SU-DHL-6 (cell line): ENCODE data around the gene VEZT.

Source experiments
- EZH2phosphoT487 ChIP-seq: fragments of 200-600 bp; sonication (generic), shearing (Covaris generic); conservative IDR thresholded peaks from 2 replicates; pipeline ENCODE4 v1.6.1; 2018; ENCODE audit warnings: mild to moderate bottlenecking, antibody characterized with exemption, low read length, moderate library complexity, mixed read lengths
- TF ChIP-seq, protein P1 (sequence below): fragments of 200-600 bp; sonication (generic); IDR thresholded peaks from one replicate; pipeline ENCODE4 v1.5.1; 2017; ENCODE audit warnings: antibody characterized with exemption, mild to moderate bottlenecking, low read length, moderate library complexity; ENCODE audit not compliant: insufficient read depth, poor library complexity, severe bottlenecking

DNA sequence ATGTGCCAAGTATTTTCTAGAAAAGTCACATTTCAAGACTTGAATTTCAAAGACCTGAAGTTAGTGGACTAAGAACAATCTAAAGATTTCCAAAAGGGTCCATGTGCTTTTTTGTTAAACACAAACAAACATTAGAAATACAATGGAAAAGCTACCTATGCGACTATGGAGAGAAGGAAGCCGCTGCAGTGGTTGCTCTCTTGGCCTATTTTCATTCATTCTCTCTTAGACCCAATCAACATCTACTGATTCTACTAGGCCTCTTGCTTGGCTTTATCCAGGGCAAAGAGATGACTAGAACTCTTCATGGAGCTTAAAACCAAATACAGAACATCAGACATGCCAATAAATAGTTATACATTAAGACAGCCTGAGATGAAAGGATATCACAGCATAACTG is 10.2 kb upstream of the VEZT start:
- TF ChIP-seq, protein P1, sequence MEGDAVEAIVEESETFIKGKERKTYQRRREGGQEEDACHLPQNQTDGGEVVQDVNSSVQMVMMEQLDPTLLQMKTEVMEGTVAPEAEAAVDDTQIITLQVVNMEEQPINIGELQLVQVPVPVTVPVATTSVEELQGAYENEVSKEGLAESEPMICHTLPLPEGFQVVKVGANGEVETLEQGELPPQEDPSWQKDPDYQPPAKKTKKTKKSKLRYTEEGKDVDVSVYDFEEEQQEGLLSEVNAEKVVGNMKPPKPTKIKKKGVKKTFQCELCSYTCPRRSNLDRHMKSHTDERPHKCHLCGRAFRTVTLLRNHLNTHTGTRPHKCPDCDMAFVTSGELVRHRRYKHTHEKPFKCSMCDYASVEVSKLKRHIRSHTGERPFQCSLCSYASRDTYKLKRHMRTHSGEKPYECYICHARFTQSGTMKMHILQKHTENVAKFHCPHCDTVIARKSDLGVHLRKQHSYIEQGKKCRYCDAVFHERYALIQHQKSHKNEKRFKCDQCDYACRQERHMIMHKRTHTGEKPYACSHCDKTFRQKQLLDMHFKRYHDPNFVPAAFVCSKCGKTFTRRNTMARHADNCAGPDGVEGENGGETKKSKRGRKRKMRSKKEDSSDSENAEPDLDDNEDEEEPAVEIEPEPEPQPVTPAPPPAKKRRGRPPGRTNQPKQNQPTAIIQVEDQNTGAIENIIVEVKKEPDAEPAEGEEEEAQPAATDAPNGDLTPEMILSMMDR, result no peak
- TF ChIP-seq EZH2phosphoT487, result no peak
